HG03280 (cell line): ENCODE measurements around the gene EGFL8.
A peak's percentile ranks its signal among the peaks of the same experiment; 100 is the strongest.
"Not testable (repeated sequence)": the region's sequence is repeated elsewhere in the genome, so short reads cannot be mapped to it uniquely, and the experiment has no call there.

ENCODE experiments used
- ATAC-seq: cut with Tn5 transposase; IDR thresholded peaks from one replicate; pipeline ENCODE4 v1.9.1; 2021; ENCODE audit warnings: mild to moderate bottlenecking, moderate library complexity; ENCODE audit not compliant: unreplicated experiment

The EGFL8 gene

DNA sequence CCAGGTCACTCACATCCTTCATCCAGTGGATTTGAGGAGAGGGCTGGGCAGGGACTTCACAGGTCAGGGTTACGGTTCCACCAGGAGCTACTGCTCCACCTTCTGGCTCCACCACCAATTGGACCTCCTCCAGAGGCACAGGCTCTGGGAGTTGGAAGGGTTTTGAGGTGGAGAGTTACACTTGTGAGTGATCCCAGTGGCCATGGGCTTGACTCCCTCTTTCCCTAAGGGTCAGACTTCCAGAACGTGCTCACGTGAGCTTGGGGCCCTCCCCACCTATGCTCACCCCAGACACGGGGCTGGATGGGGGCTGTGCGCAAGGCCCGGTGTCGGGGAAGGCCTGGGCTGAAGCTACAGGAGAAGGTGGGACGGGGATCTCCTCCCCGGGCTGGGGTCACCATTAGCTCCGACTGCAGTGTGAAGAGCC is 18.2 kb downstream of the EGFL8 start:
- no peak for ATAC-seq

- no peak for ATAC-seq
Measured at GRCh38 chr6:32183030-32183429, 18.6 kb downstream of the EGFL8 start.

DNA sequence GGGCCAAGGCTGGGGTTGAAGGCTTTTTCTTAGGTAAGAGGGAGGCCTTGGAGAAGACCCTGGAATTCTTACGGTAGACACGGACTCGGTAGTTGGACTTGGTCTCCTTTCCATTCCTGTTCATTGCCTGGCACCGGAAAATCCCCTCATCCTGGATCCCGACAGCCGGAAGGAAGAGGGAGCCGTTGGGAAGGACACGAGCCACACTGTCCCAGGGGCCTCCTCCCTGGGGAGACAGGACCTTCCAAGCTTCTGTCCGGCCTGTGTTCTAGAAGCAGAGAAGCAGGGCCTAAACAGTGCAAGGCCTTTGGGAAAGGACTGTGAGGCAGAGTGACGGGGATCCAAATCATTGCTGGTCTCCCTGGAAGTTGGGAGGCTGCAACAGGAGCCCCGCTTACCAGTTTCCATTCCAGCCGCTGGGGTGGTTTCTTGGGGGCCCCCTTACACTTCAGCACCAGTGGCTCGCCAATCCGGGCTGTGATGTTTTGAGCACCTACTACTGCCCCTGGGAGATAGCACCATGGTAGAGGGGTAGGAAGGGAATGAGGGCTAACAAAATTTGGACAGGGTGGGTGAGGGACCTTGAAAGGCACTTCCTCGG is 19.2 kb downstream of the EGFL8 start:
- no peak for ATAC-seq

- no peak for ATAC-seq
Measured at GRCh38 chr6:32184084-32184640, 19.8 kb downstream of the EGFL8 start, which contains the start of gene AGER. Gene AGER (minus strand): TSS chr6:32184253. CDS start chr6:32184222, 31 bp downstream.

GRCh38 chr6:32185681-32186131 is 21.3 kb downstream of the EGFL8 start:
- ATAC-seq = not testable (repeated sequence)

DNA sequence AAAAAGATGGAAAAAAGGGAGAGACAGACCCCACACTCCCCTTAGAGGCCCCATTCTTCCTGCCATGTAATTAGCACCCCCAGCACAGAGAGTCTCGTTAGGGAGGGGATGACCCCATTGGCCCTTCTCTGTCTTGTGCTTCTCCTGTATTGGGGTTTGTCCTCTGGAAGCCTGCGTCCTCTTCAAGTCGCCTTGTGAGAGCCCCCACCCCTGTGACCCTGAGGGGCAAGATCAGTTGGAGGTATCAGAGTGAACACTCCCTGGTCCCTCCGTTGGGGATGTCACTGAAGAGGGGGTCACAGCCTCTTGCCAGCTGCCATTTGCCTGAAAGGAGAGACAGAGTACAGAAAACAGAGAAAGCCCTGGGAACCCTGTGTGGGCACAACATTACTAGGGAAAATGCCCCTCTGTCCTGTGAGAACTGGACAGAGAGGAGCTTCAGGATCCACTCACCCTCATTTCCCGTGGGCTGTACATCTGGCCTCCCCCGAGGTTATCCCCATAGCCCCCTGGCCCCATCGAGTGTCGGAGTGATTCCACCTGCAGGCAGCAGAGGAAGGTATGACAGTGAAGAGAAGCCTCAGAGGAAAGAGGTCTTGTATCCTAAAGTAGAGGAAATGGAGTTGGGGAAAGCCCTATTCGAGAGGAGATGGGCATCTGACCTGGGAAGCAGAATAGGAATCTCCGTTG is 21.9 kb downstream of the EGFL8 start:
- not testable (repeated sequence) for ATAC-seq

DNA sequence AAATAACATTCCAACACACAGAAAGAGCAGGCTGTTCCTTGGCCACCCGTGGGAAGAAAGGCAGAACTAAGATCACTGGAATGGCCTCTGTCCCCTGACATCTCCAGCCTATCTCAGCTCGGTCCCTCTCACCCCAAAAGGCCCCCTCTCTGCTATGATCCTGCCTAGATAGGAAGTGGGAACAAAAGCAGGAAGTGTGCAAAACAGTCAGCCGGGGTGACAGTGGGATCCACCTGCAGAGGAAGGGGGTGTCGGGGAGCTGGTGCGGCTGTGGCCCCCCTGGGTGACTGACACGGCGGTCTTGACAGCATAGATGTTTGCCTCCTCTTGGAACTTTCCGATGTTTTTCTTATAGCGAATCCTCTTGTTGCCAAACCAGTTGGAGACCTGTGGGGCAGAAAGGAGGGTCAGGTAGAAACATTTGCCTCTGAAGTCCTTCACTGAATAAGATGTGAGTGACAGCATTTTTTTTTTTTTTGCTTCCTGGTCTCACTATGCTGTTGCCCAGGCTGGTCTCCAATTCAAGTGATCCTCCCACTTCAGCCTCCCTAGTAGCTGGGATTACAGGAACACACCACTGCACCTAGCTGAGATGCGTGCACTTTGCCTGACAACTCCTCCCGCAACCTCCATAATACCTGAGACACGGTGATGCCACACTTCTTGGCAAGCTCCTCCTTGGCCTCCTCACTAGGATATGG is 22.8 kb downstream of the EGFL8 start:
- ATAC-seq = no peak

DNA sequence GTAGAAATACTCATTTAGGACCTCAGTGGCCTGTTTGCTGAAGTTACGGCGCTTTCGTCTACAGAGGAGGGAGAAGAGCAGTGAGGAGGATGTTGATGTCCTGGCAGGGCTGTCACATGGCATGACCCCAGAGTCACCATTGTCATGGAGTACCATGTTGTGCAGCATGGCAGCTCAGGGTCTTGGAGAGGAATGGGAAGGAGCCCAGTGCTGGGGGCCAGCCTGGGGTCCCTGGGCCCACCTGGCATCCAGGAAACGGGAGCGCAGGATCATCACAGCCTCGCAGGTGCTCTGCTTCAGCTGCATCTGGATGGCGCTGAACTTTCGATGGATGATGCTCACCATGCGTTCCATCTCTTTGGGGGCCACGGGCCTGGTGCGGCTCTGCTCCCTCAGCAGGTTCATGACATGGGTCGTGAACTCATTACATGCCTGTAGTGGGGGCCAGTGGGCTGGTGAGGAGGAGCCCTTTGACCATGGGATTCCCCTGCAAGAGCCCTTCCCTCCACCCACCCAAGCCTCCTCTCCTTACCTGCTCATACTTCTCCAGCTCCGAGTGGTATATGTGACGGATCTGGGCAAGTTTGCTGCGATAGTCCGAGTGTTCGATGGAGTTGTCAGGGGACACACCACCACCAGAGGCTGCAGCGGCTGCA is 23.5 kb downstream of the EGFL8 start:
- ATAC-seq = not testable (repeated sequence)

DNA sequence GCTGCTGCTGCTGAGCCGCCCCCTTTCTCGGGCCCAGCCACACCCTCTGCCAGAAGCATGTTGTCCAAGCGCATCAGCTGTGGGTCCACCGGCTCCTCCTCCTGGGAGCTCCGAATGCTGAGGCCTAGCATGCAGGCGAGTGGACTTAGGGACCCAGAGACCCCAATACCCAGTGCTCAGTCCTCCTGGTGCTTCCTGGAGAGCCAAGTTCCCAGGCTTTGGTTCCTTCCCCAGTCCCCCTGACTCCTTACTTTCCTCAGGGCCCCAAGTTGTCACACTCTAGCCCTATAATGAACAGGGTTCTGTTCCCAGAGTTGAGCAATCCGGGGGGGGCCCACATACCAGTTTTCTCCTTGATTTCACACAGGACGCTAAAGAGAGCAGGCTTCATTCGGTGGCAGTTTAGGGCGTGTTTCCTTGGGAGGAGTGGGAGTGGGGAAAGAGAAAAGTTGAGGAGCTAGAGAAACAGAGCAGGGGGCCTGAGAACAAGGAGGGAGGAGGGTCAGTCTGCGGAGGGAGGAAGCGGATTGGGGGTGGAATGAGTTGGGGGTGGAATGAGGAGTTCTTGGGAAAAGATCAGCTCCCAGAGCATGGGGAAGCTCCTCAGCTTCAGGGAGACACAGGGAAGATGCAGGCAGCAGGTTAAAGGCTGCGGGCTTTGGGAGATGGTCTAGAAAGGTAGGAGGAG is 24.1 kb downstream of the EGFL8 start:
- no peak for ATAC-seq

DNA sequence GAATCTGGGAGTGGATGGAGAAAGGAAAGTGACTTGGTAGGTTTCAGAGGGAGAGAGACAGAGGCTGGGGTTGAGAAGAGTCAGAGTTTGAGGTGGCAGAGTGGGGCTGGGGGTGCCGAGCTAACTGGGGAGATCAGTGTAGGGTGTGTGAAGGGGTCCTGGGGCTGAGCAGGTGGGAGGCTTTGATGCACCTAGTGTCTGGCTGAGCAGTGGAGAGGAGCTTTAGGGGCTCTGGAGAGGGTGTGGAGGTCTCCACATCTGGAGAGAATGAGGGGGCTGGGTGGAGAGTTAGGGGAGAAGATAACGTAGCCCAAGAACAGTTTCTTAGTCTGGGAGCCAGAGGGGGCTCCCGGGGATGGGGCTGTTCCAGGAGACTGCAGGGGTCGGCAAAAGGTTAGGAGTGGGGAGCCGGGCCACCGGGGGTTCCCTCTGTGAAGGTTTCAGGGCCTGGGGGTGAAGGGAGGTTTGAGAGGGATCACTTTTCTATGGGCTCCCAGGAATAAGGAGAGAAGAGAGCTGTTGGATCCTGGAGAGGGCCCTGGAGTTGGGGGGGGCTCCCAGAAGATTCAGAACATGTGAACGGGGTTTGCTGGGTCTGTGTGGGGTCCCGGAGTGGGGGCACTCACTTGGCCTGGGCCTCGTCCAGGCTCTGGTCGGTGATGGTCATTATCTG is 24.8 kb downstream of the EGFL8 start:
- ATAC-seq = no peak

GRCh38 chr6:32189742-32190053 is 25.3 kb downstream of the EGFL8 start:
- no peak for ATAC-seq

DNA sequence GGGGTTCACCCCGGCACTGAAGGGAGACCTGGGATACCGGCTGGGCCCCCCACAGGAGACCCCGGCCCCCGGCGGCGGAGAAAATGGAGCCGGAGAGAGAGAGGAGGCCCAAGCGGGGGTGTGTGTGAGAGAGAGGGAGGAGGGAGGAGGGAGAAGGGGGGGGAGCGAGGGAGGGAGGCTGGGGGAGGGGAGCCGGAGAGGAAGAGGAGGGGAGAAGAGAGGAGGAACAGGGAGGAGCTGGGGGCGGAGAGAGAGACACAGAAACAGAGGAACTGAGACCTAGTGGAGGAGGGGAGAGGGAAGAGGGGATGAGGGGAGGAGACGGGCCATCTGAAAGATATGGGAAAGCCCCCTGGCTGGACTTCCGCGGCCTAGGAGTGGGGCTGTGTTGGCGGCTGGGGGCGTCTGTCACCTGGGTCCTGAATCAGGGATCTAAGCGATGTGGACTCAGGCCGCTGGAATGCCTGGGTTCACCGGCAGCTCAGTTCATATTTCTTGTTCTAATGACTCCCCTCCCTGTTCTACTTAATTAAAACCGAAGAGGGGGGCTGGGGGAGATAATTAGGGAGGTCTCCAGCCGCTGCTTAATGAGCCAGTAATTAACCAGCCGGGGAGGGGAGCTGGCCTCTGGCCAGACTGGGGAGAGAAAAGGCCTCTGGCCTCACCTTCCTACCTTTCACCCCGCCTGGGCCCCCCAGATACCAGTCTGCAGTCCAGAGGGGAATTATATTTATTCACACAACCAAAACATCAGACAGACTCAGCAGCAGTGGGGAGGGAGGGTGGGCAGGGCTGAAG is 25.9 kb downstream of the EGFL8 start, which contains the start of gene PBX2:
Gene PBX2, minus strand, starts transcription at position 149 of the 798 bp plus-strand sequence. CDS start 287 bp downstream, outside the sequence.
- peak; percentile 68 for ATAC-seq

DNA sequence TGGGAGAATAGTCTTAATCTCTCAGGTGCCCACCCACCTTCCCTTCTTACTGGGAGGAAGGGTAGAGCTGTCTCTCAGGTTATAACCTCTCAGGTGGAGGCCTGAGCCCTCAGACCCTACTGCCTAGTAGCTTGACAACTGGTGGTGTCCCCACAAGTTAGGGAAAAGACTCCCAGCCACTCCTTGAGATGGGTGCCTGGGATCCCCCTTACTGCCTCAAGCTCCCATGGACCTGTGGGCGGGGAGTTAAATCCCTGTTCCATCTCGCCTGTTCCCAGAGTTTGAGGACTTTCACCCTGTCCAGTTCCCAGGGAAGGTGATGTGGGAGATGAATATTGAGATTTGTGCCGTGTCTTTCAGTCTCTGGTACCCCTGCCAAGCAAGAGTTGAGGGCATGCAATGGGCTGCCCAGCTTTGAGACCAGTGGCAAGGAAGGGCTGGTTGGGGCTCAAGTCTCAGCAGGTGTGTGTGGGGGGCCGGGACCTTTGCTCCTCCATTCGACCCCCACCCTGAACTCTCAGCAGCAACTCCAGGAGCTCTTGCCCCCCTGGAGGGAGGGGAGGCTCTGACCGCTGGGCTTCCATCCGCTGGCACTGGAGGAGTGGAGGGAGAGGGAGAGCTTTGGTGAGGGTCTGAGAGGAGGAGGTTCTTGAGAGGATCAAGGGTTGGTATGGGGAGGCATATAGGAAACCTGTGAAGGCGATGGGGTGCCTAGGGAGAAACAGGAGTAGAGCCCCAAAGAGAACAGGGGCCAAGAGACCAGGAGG is 26.7 kb downstream of the EGFL8 start:
- no peak for ATAC-seq

DNA sequence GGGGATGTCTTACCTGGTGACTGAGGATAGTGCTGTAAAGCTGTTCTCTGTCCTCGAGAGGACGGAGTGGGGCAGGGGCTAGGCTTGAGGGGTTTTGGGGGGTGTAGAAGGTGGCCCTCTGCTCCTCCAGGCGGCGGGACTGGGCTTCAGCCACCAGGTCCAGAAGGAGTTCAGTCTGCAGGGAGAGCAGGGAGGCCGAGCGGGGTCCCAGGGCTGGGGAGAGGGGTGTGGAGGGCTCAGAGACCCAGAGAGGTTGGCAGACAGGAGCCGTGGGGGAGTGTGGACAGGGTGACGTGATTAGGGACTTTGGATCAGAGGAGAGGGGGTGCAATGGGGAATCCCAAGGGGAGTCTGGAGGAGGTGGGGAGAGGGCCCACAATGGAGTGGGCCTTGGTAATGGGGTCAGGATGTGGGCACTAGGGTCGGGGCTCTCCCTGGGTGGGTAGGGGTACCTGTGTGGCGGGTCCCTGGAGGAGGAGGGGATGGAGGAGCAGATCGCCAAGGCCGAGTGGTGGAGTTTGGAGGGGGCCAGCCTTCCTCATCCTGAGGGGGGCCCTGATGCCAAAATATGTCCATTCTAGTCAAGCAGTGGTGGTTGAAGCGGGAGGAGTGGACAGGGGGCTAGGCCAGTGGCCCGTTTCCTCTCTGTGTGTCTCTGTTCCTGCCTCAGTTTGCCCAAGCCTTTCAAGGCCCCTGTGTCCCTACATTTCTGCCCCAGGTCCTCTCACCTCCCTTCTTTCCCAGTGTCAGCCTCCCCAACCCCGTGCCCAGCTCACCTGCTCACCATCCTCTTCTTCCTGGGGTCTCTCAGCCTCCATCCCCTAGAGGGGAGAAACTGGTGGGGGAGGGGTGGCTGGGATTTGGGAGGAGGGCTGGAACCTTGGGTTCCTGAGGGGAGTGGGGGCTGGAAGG is 27.6 kb downstream of the EGFL8 start:
- no peak for ATAC-seq

- no peak for ATAC-seq
Measured at GRCh38 chr6:32192608-32193039, 28.2 kb downstream of the EGFL8 start, which contains the start of gene GPSM3. Gene GPSM3 (minus strand): TSS chr6:32192643. CDS start chr6:32192513, 130 bp downstream.

DNA sequence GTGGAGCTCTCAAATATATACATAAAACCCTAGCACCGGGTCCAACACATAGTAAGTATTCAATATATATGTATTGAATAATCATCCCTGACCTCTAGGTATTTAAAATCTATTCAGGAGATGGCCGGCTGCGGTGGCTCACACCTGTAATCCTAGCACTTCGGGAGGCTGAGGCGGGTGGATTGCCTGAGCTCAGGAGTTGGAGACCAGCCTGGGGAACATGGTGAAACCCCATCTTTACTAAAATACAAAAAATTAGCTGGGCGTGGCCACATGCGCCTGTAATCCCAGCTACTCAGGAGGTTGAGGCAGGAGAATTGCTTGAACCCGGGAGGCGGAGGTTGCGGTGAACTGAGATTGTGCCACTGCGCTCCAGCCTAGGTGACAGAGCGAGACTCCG is 28.7 kb downstream of the EGFL8 start:
- not testable (repeated sequence) for ATAC-seq

DNA sequence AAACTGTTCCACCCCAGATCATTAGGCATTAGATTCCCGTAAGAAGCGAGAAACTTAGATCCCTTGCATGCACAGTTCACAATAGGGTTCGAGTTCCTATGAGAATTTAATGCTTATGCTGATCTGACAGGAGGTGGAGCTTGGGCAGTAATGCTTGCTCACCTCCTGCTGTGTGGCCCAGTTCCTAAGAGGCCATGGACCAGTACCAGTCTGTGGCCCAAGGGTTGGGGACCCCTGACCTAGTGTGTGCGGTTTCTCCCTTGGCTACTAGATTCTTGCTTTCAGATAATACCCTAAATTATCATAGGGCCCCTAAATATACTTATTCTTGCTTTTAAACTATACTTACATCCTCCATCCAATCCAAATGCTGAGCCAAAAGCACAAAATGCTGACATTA is 30.0 kb downstream of the EGFL8 start:
- ATAC-seq = no peak
